Stimulated activated CD4-positive, alpha-beta T cell treated with anti-CD3 and anti-CD28 coated beads, Interleukin-2, amount 100 ng/mL, for 48 hours (primary cell): ENCODE data around the gene BRD7.

Source experiments
- DNase-seq, 2 donors: peaks; one replicate each; pipeline ENCODE4 v3.0.0-alpha.2; 2020

BRD7 gene

GRCh38 chr16:50368410-50369132, at the start of gene BRD7:
Gene BRD7 (minus strand): TSS chr16:50368988. CDS start chr16:50368774, 214 bp downstream.
- peak; percentile 62 to 78 for DNase-seq

GRCh38 chr16:50416388-50416787, 47.6 kb upstream of the BRD7 start:
- no peak for DNase-seq

- DNase-seq, result no peak
Measured at GRCh38 chr16:50414152-50414551, 45.4 kb upstream of the BRD7 start.

DNA sequence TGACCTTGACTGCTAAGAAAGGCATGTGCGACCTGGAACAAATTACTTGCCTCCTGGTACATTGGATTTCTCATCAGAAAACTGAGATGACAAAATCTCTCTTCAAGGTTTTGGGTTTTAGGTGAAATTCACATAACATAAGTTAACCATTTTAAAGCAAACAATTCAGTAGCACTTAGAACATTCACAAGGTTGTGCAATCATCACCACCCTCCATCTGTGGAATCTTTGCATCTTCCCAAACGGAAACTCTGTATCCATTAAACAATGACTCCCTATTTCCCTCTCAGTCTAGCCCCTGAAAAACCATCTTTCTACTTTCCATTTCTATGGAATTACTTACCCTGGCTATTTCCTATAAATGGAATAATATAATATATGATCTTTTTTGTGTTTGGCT, 42.2 kb upstream of the BRD7 start:
- no peak for DNase-seq

DNA sequence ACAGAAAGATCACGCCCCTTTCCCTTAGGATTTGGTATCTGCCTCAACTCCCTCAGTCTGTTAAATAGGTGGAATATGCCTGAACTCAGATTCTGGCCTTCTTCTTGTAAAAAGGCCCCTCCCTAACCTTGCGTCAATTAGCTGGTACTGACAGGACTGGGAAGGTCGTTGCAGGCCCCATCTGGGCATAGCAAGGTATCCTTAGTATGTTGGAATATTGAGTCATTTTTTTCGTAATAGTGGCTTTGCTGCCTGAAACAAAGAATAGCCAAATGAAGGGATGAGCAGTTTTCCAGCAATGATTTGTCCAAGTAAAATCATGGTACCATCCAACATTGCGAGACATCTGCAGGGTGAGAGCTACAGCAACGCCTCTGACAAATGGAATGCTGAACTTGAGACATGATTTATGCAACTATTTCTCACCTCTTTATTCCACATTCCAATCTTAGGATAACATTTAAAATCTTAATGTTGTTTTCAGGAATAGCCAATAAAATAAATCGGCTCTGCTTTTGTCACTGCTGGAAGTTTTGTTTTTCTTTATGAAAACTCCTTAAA, 39.3 kb upstream of the BRD7 start:
- DNase-seq, result no peak

DNA sequence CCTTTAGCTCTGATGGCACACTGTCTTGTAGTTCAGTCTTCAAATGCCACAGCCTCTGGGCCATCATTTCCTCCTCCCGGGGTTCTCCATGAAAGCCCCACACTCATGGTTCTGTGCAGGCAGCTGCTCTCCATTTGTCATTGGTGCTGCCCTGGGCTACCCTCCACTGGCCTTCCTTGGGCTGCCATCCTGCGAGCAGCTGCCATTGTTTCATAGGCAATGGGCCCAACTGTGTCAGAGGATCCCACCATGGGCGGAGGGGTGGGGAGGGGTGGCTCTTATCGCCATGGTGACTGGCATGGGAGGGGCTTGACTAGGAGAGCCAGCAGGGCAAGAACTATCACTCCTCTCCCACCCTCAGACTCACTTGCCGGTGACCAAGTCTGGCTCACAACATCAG, 38.6 kb upstream of the BRD7 start:
- DNase-seq, result no peak

DNA sequence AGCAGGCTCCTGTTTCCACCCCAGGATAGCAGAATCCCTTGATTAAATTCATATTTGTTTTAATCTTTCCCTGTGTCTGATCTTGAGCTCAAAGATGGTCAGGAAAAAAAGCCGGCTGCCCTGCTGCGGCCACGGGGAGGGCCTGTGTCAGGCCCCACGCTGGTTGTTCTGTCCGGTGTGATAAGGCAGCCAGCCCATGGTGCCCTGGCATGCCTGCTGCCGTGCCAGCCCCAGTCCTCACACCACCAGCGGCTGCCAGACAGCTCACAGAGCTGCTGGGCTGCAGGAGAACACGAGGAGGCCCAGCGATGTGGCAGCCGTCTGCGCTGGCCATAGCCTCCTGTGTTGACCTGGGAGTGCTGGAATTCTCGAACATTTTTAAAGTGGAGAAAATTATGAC, 34.7 kb upstream of the BRD7 start:
- no peak for DNase-seq

DNA sequence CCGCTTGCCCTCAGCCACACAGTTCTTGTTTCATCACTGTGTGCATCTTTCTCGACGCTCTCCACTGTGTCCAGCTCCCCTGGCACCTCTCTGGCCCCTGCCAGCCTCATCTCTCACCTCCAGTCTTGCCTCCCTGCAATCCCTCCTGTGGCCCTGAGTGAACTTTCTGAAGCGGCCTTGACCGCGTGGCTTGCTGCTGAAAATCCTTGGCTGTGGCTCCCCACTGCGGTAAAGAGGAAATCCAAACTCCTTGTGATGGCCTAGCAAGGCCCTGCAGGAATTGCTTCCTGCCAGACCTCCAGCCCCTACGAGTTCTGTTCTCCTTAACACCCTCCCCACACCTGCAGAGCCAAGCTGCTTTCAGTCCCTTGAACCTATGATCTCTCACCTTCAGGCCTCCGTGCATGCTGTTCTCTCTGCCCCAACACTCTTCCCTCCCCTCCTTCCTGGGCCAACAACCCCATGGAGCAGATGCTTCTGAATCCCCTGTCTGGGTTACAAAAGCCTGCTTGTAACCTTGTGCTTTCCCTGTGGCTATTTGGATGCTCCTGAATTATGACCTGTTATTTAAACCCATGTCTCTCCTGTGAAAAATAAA, 33.6 kb upstream of the BRD7 start:
- DNase-seq, result no peak

DNA sequence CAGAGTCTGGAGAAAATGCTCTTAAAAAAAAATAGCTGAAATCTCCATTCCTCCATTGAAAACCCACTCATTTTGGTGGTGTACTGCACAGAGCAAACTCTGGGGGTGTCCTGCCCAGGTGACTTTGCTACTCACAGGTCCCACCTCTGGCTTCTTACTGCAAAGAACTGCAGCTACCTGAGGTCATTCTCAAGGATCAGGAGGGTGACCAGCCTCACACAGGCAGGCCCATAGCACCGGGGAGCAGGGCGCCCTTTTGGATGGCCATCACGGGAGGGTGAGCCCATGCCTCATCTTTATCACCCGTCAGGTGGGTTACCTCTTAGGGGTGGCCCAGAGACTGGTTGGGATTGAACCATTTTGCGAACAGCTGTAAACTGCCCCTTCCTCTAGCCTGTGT, 32.6 kb upstream of the BRD7 start:
- no peak for DNase-seq

GRCh38 chr16:50400967-50401348, 32.2 kb upstream of the BRD7 start:
- no peak for DNase-seq

DNA sequence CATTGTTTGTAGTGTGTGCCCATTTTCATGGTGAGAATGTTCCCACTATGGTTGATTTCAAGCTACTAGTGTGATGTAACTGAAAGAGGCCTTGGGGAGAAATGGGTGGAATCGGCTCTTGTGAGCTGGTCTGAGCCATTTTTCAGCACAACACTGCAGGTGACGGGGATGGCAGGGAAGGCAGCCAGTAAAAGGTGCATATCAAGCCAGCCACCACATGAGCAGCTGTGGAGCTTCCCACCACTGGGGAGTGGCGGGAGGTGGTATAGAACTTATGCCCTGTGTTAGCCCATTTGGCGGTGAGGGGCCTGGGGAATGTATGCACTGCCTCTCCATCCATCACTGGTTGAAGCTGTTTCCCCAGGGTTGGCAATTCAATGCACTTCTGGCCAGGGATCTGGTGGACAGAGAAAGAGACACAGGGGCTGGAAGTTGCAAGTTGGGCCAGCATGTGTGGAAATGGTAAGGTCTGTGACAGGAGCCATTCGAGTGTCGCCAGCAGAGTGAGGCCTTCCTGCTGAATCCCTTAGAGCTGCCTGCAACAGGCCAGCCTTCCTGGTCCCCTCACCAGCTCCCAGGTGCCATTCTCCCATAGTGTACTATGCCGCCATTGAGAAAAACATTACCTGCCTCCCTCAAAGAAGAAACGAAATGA, 31.7 kb upstream of the BRD7 start:
- no peak for DNase-seq

DNA sequence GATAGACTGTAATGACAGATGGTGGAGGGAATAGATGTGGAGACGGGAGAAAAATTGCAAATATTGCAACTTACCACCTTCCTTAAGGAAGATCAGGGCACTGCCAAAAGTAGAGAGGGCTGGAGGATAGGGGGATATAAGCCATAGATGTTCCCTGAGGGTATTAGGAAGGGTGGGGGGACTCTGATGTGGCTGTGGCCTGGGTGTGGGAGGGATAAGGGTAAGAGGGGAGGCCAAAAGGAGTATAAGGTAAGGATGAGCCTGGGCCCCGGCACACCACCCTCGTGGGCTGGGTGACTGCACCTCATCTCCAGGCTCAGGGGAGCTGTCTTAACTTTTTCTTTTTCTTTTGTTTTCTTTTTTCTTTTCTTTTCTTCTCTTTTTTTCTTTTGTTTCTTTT, 30.6 kb upstream of the BRD7 start:
- DNase-seq, result no peak

DNA sequence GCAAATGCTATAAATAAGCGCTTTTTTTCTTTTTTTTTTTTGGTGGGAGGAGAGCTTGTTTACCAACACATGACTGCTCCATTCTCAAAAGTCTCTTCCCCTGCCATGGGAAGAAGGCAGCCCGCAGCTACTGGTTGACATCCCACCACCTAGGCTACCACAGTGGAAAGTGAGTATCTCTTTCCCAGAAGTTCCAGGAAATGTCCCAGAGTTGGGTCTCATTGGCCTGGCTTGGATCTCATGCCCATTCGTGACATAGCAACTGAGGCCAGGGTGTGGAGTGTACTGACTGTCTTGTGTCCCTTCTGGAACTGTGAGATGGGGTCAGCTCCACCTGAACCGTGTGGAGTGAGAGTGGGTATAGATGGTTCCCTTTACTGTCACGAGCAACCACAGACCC, 29.5 kb upstream of the BRD7 start:
- DNase-seq, result no peak

DNA sequence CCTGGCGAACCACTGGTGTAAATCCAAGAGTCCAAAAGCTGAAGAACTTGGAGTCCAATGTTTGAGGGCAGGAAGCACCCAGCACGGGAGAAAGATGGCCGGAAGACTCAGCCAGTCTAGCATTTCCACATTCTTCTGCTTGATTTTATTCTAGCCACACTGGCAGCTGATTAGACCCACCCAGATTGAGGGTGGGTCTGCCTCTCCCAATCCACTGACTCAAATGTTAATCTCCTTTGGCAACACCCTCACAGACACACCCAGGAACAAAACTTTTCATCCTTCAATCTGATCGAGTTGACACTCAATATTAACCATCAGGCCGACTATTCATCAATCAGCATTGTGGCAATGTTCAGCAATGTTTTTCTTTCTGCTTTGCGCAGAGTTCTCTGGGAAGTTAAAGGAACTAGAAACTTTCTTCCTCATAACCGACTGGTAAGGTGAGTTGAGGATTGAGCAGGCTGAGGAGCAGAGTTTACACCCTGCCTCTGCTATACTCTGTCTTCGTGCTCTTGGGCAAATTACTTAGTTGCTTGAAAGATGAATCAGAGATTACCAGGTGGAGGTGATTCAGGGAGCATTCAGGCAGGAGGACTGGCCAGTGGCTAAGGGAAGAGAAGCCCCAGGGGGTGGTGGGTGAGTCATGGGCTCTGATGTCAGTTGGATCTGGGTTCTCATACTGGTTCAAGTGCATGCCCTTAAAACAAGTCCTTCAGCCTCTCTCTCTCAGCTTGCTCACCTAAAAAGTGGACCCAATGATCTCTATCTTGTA, 28.2 kb upstream of the BRD7 start:
- DNase-seq, result no peak

GRCh38 chr16:50395763-50396710, 27.2 kb upstream of the BRD7 start:
- DNase-seq, result no peak

DNA sequence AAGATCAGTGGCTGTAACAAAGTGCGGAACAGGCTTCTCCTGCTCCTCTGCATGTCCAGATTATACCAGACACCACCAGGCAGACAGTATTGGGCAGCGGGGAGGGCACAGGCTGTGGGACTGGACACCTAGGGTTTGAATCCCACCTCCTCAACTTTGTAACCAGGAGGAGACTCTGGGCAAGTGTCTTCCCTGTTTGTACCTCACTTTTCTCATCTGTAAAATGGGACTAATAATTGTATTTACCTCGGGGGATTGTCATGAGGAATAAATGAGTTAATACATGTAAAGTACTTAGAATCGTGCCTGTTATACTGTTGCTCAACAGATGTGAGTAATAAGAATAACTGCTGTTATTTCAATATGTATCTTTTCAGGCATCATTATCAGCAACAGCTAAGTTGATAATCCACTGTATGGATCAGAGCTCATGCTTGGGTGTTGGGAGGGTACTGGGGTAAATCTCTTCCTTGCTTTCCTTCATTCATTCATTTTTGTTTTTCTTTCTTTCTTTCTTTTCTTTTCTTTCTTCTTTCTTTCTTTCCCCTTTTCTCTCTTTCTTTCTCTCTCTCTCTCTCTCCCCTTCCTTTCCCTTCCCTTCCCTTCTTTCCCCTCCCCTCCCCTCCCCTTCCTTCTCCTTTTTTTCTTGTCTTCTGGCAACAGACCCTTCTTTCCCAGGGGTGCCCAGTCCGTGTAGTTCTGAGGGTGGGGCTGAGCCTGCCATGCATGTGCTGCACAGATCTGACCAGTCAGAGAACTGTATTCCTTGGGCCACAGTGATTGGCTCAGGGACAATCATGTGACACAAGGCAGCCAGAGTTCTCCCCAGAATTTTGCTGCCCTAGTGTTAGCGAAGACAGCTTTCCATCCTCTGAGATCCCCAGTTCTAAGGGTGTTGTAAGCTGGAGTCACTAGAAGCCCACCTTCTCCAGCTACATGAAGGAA, 25.3 kb upstream of the BRD7 start:
- no peak for DNase-seq

DNA sequence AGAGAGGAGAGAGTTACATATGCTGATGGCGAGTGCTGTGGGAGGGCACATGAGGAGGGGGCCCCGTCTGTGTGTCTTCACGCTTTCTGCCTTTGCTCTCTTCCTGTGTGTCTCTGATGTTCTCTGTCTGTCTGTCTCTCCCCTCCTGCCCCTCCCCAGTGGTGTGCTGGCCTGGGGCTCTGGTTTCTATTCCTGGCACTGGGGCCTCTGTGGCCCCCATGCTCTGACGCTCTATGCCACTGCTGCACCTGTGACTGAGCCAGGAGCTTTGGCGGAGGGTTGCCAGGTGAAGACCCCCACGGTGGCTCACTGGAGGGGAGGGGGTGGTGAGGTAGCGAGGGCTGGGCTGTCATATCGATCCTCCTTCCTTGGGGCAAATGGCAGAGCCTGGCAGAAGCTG, 24.6 kb upstream of the BRD7 start:
- DNase-seq, result no peak

DNA sequence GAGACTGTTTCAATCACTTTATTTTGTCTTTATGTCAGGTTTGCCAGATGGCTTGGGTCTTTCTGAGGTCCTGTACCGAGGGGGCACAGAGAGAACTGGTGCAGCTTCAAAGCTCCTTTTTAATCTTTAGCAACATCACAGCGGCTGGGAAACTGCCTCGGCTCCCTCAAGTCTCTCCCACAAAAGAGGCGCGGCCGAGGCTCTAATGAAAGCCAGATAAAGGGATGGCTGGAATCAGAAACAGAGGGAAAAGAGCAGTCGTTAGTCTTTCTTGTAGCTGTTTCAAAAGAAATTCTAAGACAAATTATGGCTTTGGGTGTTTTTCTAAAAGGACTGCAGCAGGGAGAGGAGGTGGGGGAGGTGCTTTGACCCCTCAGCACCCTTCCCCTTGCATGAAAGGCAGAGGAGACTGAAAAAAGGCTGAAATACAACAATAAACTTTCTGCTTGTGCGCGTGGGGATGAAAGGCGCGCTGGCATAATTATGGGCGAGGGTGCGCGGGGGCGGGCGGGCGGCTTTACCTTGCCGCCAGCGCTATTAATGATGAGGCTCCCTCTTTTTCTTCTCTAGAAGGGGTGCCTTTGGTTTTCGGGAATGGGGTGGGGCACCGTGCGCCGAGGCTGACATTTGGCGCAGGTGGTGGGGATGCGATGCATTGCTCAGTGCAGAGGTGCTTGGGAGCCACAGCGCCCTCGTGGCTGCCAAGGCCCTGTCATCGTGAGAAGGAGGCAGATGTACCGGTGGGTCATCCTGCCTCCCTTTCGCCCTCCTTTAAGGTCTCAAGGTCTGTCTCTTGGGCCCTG, 22.3 kb upstream of the BRD7 start:
- no peak for DNase-seq

- DNase-seq, result no peak
Measured at GRCh38 chr16:50390371-50390771, 21.6 kb upstream of the BRD7 start.

- no peak for DNase-seq
Measured at GRCh38 chr16:50389900-50390299, 21.1 kb upstream of the BRD7 start.
